GM18505 (cell line): Measurements from ENCODE around the gene OR4B1.
"Not testable (repeated sequence)": the region's sequence is repeated elsewhere in the genome, so short reads cannot be mapped to it uniquely, and the experiment has no call there.

Experiments
- ATAC-seq: cut with Tn5 transposase; IDR thresholded peaks from one replicate; pipeline ENCODE4 v1.9.1; 2021; ENCODE audit not compliant: unreplicated experiment
- POLR2A ChIP-seq: IDR thresholded peaks from 4 replicates; pipeline ENCODE4 v1.6.1; 2011; ENCODE audit warnings: borderline replicate concordance; ENCODE audit not compliant: insufficient read depth, insufficient read length; ENCODE audit errors: extremely low read depth

OR4B1 gene

GRCh38 chr11:48216510-48216909 lies at the start of gene OR4B1:
Gene OR4B1, plus strand, starts transcription at chr11:48216810. Its CDS starts 0 bp downstream, at chr11:48216810.
- TF ChIP-seq POLR2A: no peak

GRCh38 chr11:48167380-48167779 lies 49.2 kb upstream of the OR4B1 start:
- ATAC-seq: no peak
- no peak for TF ChIP-seq POLR2A

More at GRCh38 chr11:48216510-48216909, at the start of gene OR4B1:
- ATAC-seq: no peak

GRCh38 chr11:48168815-48169214 lies 47.8 kb upstream of the OR4B1 start:
- ATAC-seq: no peak
- no peak for TF ChIP-seq POLR2A

GRCh38 chr11:48169259-48169658 lies 47.4 kb upstream of the OR4B1 start:
- no peak for ATAC-seq
- no peak for TF ChIP-seq POLR2A

GRCh38 chr11:48169717-48170116 lies 46.9 kb upstream of the OR4B1 start:
- no peak for ATAC-seq
- TF ChIP-seq POLR2A: no peak

- TF ChIP-seq POLR2A: no peak
- ATAC-seq: no peak
Measured at GRCh38 chr11:48170241-48171233, 46.1 kb upstream of the OR4B1 start.

GRCh38 chr11:48172818-48173609 lies 43.6 kb upstream of the OR4B1 start:
- TF ChIP-seq POLR2A: no peak
- peak; percentile 86 for ATAC-seq

GRCh38 chr11:48177661-48178060 lies 38.9 kb upstream of the OR4B1 start:
- no peak for TF ChIP-seq POLR2A
- ATAC-seq: no peak

GRCh38 chr11:48180627-48181026 lies 36.0 kb upstream of the OR4B1 start:
- no peak for ATAC-seq
- TF ChIP-seq POLR2A: no peak

- no peak for ATAC-seq
- TF ChIP-seq POLR2A: no peak
Measured at GRCh38 chr11:48182860-48183526, 33.6 kb upstream of the OR4B1 start.

- no peak for ATAC-seq
- no peak for TF ChIP-seq POLR2A
Measured at GRCh38 chr11:48184452-48184851, 32.2 kb upstream of the OR4B1 start.

GRCh38 chr11:48190906-48191654 lies 25.5 kb upstream of the OR4B1 start:
- ATAC-seq: not testable (repeated sequence)
